GM12878 (cell line): ENCODE results near the gene PITPNM3. TPM values are rescaled to one million over a fixed set of nuclear protein-coding genes. Genes with fewer than 3 reads are reported as not detected.

ENCODE experiments used
- ATAC-seq: fragments of 200-7000 bp; cut with Tn5 transposase; 3 replicates; pipeline ENCODE4 v1.9.1; 2020; ENCODE audit warnings: mild to moderate bottlenecking, moderate library complexity
- BruUV-seq: library from RNA; stranded (reverse); fragments of 400-500 nt; replicated peaks from 2 replicates; lab custom pipeline; 2021; lab: Mats Ljungman, UMichigan
- CTCF ChIA-PET: fragments of 300-600 bp; sonication (Branson Sonifier 250); formaldehyde crosslinking; extraction: SDS; loops from one replicate; lab custom pipeline; 2021; ENCODE audit warnings: inconsistent platforms; lab: Yijun Ruan, JAX
- POLR2A ChIA-PET: fragments of 350-600 bp; formaldehyde crosslinking; extraction: SDS; loops from one replicate; lab custom pipeline; 2021; ENCODE audit warnings: inconsistent platforms; lab: Charles Lee
- RAD21 ChIA-PET: fragments of 300-600 bp; sonication (Branson Sonifier 250); formaldehyde crosslinking; loops from one replicate; lab custom pipeline; 2023; ENCODE audit warnings: antibody characterized with exemption; ENCODE audit not compliant: unreplicated experiment; lab: Charles Lee
- SMC1A ChIA-PET: fragments of 300-600 bp; sonication (Branson Sonifier 250); formaldehyde crosslinking; loops from one replicate; lab custom pipeline; 2023; ENCODE audit not compliant: unreplicated experiment, uncharacterized antibody; lab: Charles Lee
- DNase-seq: peaks from one replicate; pipeline ENCODE4 v3.0.0-alpha.2; 2011; ENCODE audit warnings: low read depth, low spot score
- FAIRE-seq: peaks from 3 replicates; lab custom pipeline; 2011; peaks lifted over from hg19 to GRCh38; lab: Jason Lieb, UNC
- H2AFZ ChIP-seq: 2 replicates; pipeline ENCODE4 v1.6.0; 2011; ENCODE audit warnings: low read depth, low read length, control low read depth; ENCODE audit not compliant: control insufficient read depth
- H3K27ac ChIP-seq: 2 replicates; pipeline ENCODE4 v1.5.1; 2011; ENCODE audit warnings: control low read depth; ENCODE audit not compliant: control insufficient read depth, insufficient read depth
- H3K27me3 ChIP-seq, 2 experiments: replicated peaks in 1 of 2; 2 replicates each; pipeline versions ENCODE4 v1.6.0 to v1.6.1; 2011; ENCODE audit warnings: low read length in 1 of 2; ENCODE audit not compliant: control insufficient read depth in 2 of 2, insufficient read depth in 2 of 2
- H3K36me3 ChIP-seq, 2 experiments: 2 replicates each; pipeline ENCODE4 v1.5.1; 2011; ENCODE audit warnings: low read length in 1 of 2; ENCODE audit not compliant: control insufficient read depth in 2 of 2, insufficient read depth in 2 of 2
- H3K4me1 ChIP-seq: 2 replicates; pipeline ENCODE4 v1.6.1; 2011; ENCODE audit warnings: mild to moderate bottlenecking, low read length, moderate library complexity, mixed read lengths; ENCODE audit not compliant: control insufficient read depth, insufficient read depth
- H3K4me2 ChIP-seq: 2 replicates; pipeline ENCODE4 v1.6.0; 2011; ENCODE audit warnings: control low read depth; ENCODE audit not compliant: control insufficient read depth, insufficient read depth
- H3K4me3 ChIP-seq: fragments of 200-600 bp; sonication (generic); 2 replicates; pipeline ENCODE4 v1.5.1; 2016
- H3K79me2 ChIP-seq: 2 replicates; pipeline ENCODE4 v1.6.0; 2011; ENCODE audit warnings: low read length; ENCODE audit not compliant: control insufficient read depth, insufficient read depth
- H3K9ac ChIP-seq: 2 replicates; pipeline ENCODE4 v1.8.0; 2011; ENCODE audit warnings: low read length, control low read depth, mixed read lengths; ENCODE audit not compliant: control insufficient read depth, insufficient read depth
- H3K9me3 ChIP-seq: replicated peaks from 3 replicates; pipeline ENCODE4 v1.5.1; 2011; ENCODE audit warnings: mild to moderate bottlenecking, low read length; ENCODE audit not compliant: control insufficient read depth, insufficient read depth
- H4K20me1 ChIP-seq: 2 replicates; pipeline ENCODE4 v1.6.0; 2011; ENCODE audit not compliant: control insufficient read depth, insufficient read depth
- EED ChIP-seq: sonication (generic); IDR thresholded peaks from 2 replicates; pipeline ENCODE4 v1.6.1; 2016; ENCODE audit warnings: antibody characterized with exemption, low read depth
- FOS ChIP-seq: IDR thresholded peaks from 3 replicates; pipeline ENCODE4 v1.6.1; 2011; ENCODE audit warnings: borderline replicate concordance; ENCODE audit not compliant: insufficient read length; ENCODE audit errors: extremely low read depth
- NFYA ChIP-seq: IDR thresholded peaks from 2 replicates; pipeline ENCODE4 v1.6.1; 2011; ENCODE audit warnings: low read depth, mild to moderate bottlenecking, low read length, improper control_type of control experiment, borderline replicate concordance
- RUNX3 ChIP-seq: IDR thresholded peaks from 2 replicates; pipeline ENCODE4 v1.6.1; 2012; ENCODE audit warnings: low read length, inconsistent platforms
- SRF ChIP-seq, 2 experiments: IDR thresholded peaks; 2 replicates each; pipeline ENCODE4 v1.6.1; 2011; ENCODE audit warnings: low read depth in 2 of 2, low read length in 2 of 2, mild to moderate bottlenecking in 1 of 2, moderate library complexity in 1 of 2
- STAT1 ChIP-seq: fragments of 450-650 bp; conservative IDR thresholded peaks from 2 replicates; pipeline ENCODE4 v1.6.1; 2014; ENCODE audit warnings: antibody characterized with exemption, mild to moderate bottlenecking
- WGBS: methylation state at CpG from one replicate; pipeline ENCODE4 v1.1.6; 2016; ENCODE audit warnings: low lambda C conversion rate; ENCODE audit not compliant: insufficient replicate concordance, insufficient coverage; ENCODE audit errors: missing lambda C conversion rate; 5-methylcytosine and 5-hydroxymethylcytosine counted together
- in situ Hi-C: fragments of 300-500 bp; cut with MboI; formaldehyde crosslinking; loops from 9 replicates; pipeline ENCODE4 v1.14.3; 2018; ENCODE audit warnings: mixed read lengths
- intact Hi-C: fragments of 100-400 bp; cut with micrococcal nuclease; formaldehyde crosslinking; loops from one replicate; pipeline ENCODE4 v1.14.2; 2022; ENCODE audit not compliant: unreplicated experiment
- polyA plus RNA-seq, 11 experiments: library from polyadenylated mRNA; depleted of rRNA in 4 of 11; unstranded in 6 of 11; stranded (reverse) in 5 of 11; fragments of >200 nt; fragmentation: Nextera tagmentation in 4 of 11; fragmentation: Illumina TruSeq in 1 of 11; extraction: Ambion mirVana in 4 of 11; extraction: Trizol in 1 of 11; gene quantifications; 1 replicate in 1 of 11; 2 replicates in 10 of 11; pipeline versions ENCODE4 v1.2.1 to v1.2.3, GENCODE V29; 2011 to 2016; ENCODE audit warnings: inconsistent platforms in 2 of 11, missing spikeins in 2 of 11, low read depth in 1 of 11
- total RNA-seq, 4 experiments: library from RNA; depleted of rRNA in 3 of 4; stranded (reverse); fragments of >200 nt in 3 of 4; fragmentation: Illumina TruSeq in 1 of 4; extraction: Trizol in 1 of 4; gene quantifications; 2 replicates each; pipeline versions ENCODE4 v1.2.1 to v1.2.3, GENCODE V29; 2013 to 2021
- TF ChIP-seq, protein P1 (sequence below): IDR thresholded peaks from 2 replicates; pipeline ENCODE4 v1.6.1; 2012; ENCODE audit warnings: low read depth, low read length, improper control_type of control experiment
- TF ChIP-seq, protein P2 (sequence below): fragments of 450-650 bp; IDR thresholded peaks from 2 replicates; pipeline ENCODE4 v1.6.1; 2017; ENCODE audit warnings: mild to moderate bottlenecking, moderate library complexity
- TF ChIP-seq, protein P3 (sequence below), 3 experiments: IDR thresholded peaks in 2 of 3; conservative IDR thresholded peaks in 1 of 3; 2 replicates each; pipeline ENCODE4 v1.5.1; 2011; ENCODE audit warnings: low read depth in 3 of 3, low read length in 3 of 3, mild to moderate bottlenecking in 3 of 3, control low read depth in 2 of 3, moderate library complexity in 2 of 3, inconsistent platforms in 1 of 3, mixed read lengths in 1 of 3; ENCODE audit not compliant: control insufficient read depth in 2 of 3, insufficient read depth in 1 of 3; ENCODE audit errors: extremely low read depth in 1 of 3

PITPNM3 gene
- total and polyA plus RNA-seq, 10 of the 15 experiments (the other 5 are each of a cell fraction or from before 2014, with no cell fraction given) = 0.02 to 0.49 (median 0.19) TPM; not detected in 1

DNA sequence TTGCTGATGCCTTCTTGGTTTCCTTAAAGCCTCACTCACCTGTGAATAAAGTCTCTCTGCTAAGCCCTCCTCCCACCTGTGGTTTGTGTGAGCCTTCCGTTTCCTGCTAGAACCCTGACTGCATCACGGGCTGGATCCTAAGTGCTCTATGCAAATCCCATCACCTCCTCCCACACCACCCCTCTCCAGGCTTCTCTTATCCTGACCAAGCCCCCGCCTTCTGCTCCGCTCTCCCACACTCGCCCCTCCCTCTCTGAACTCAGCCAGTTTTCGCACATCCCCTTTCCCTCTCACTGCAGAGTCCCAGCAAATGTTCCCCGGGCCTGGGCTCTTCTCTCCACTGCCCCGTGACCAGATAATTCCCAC is 60.3 kb downstream of the PITPNM3 start:
- Histone ChIP-seq H3K27ac (no peak overlapping the region), H3K4me1 (peaks cover 14% of the 10 kb centered on the region), H3K9me3 (no peaks in the 10 kb centered on the region), H3K36me3 (no peaks in the 10 kb centered on the region), H4K20me1 (no peaks in the 10 kb centered on the region), H3K27me3 (no peaks in the 10 kb centered on the region; a peak in 1 of 4 replicates), H2AFZ (no peak overlapping the region), H3K4me2 (peak overlapping the region; percentile 0), H3K4me3 (no peak overlapping the region), H3K79me2 (no peaks in the 10 kb centered on the region), H3K9ac (no peak overlapping the region)
- no TSS peak for BruUV-seq
- ATAC-seq (no peak; the same call in 1 of the 3 replicates), FAIRE-seq (peak; percentile 31), DNase-seq (no peak)
- ChIA-PET RAD21 (no interaction called here), CTCF (no interaction called here), SMC1A (no interaction called here), POLR2A (no interaction called here)
- under 1% methylated on average over 8 of the region's 8 CpGs for WGBS
- in situ Hi-C loops = no loop called here
- intact Hi-C loops = no loop called here
- TF ChIP-seq EED (peak; percentile 22; the same call in 1 of the 2 replicates), RUNX3 (peak; percentile 69), FOS (no peak)

DNA sequence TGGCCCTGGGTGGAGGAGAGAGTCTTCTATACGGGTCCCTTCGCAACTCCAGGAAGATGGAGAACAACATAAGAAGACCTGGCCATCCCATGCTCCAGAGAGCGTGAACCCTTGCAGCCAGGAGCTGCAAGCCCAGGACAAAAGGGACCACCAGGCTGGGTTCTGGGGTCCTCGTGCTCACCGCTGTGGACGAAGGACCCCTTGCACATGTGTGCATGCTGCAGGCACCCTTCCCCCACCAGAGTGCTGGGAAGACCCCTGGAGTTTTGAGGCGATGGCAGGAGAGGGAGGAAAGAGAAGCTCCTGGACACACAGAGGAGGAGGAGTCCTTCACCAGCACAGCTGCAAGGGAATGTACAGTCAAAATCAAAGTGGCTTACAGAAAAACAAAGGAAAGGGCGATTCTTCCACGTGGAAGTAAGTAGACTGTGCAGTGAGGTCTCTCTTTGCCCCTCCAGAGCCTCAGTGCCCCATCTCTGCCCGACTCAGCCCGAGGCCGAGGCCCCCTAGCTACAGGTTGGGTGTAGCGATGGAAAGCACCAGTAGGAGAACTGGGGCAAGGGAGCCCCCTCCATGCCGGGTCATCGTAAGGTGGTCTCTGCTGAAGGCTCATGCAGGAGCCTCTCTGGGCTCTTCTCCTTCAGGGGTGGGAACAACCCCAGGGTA is 60.8 kb downstream of the PITPNM3 start:
- DNase-seq (no peak), FAIRE-seq (no peak), ATAC-seq (no peak; the same call in 2 of the 3 replicates)
- ChIA-PET CTCF (no interaction called here), POLR2A (no interaction called here), RAD21 (no interaction called here), SMC1A (no interaction called here)
- Histone ChIP-seq H3K4me3 (no peak overlapping the region), H3K9ac (no peak overlapping the region), H2AFZ (no peak overlapping the region), H4K20me1 (no peaks in the 10 kb centered on the region), H3K27ac (no peak overlapping the region), H3K4me2 (peak overlapping the region; percentile 0), H3K27me3 (no peaks in the 10 kb centered on the region; a peak in 1 of 4 replicates), H3K79me2 (no peaks in the 10 kb centered on the region), H3K9me3 (no peaks in the 10 kb centered on the region), H3K4me1 (peaks cover 14% of the 10 kb centered on the region), H3K36me3 (no peaks in the 10 kb centered on the region)
- BruUV-seq = no TSS peak
- 42% methylated on average over 15 of the region's 15 CpGs for WGBS
- in situ Hi-C loops = no loop called here
- intact Hi-C loops = no loop called here
- no peak for TF ChIP-seq NFYA
- no peak for TF ChIP-seq STAT1
- TF ChIP-seq, protein P1, sequence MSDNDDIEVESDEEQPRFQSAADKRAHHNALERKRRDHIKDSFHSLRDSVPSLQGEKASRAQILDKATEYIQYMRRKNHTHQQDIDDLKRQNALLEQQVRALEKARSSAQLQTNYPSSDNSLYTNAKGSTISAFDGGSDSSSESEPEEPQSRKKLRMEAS = no peak
- TF ChIP-seq, protein P2, sequence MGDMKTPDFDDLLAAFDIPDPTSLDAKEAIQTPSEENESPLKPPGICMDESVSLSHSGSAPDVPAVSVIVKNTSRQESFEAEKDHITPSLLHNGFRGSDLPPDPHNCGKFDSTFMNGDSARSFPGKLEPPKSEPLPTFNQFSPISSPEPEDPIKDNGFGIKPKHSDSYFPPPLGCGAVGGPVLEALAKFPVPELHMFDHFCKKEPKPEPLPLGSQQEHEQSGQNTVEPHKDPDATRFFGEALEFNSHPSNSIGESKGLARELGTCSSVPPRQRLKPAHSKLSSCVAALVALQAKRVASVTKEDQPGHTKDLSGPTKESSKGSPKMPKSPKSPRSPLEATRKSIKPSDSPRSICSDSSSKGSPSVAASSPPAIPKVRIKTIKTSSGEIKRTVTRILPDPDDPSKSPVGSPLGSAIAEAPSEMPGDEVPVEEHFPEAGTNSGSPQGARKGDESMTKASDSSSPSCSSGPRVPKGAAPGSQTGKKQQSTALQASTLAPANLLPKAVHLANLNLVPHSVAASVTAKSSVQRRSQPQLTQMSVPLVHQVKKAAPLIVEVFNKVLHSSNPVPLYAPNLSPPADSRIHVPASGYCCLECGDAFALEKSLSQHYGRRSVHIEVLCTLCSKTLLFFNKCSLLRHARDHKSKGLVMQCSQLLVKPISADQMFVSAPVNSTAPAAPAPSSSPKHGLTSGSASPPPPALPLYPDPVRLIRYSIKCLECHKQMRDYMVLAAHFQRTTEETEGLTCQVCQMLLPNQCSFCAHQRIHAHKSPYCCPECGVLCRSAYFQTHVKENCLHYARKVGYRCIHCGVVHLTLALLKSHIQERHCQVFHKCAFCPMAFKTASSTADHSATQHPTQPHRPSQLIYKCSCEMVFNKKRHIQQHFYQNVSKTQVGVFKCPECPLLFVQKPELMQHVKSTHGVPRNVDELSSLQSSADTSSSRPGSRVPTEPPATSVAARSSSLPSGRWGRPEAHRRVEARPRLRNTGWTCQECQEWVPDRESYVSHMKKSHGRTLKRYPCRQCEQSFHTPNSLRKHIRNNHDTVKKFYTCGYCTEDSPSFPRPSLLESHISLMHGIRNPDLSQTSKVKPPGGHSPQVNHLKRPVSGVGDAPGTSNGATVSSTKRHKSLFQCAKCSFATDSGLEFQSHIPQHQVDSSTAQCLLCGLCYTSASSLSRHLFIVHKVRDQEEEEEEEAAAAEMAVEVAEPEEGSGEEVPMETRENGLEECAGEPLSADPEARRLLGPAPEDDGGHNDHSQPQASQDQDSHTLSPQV = no peak
- TF ChIP-seq SRF (IDR thresholded peaks at IDR 0.05; ENCODE audit: low read depth in 2 of 2, low read length in 2 of 2) = no peak
- TF ChIP-seq, protein P3, sequence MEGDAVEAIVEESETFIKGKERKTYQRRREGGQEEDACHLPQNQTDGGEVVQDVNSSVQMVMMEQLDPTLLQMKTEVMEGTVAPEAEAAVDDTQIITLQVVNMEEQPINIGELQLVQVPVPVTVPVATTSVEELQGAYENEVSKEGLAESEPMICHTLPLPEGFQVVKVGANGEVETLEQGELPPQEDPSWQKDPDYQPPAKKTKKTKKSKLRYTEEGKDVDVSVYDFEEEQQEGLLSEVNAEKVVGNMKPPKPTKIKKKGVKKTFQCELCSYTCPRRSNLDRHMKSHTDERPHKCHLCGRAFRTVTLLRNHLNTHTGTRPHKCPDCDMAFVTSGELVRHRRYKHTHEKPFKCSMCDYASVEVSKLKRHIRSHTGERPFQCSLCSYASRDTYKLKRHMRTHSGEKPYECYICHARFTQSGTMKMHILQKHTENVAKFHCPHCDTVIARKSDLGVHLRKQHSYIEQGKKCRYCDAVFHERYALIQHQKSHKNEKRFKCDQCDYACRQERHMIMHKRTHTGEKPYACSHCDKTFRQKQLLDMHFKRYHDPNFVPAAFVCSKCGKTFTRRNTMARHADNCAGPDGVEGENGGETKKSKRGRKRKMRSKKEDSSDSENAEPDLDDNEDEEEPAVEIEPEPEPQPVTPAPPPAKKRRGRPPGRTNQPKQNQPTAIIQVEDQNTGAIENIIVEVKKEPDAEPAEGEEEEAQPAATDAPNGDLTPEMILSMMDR (IDR thresholded peaks at IDR 0.05 in 2 of 3, conservative IDR thresholded peaks at IDR 0.05 in 1 of 3; ENCODE audit: control insufficient read depth in 2 of 3, extremely low read depth in 1 of 3, insufficient read depth in 1 of 3, low read depth in 3 of 3, low read length in 3 of 3) = 0 out of 6 replicates have a peak, but pooled peaks of 1 of the 3 experiments have one; percentile 2
